Measurements from ENCODE around the gene N4BP3.

Gene N4BP3

GRCh38 chr5:178104492-178104891 lies 8.8 kb upstream of the N4BP3 start:
- DNase-seq, result no peak

- no peak for DNase-seq
Observed at GRCh38 chr5:178106086-178106485, 7.2 kb upstream of the N4BP3 start.

- no peak for DNase-seq
Observed at GRCh38 chr5:178106556-178107239, 6.6 kb upstream of the N4BP3 start.

- no peak for DNase-seq
Observed at GRCh38 chr5:178107756-178108310, 5.5 kb upstream of the N4BP3 start.

- no peak for DNase-seq
Observed at GRCh38 chr5:178108446-178108845, 4.9 kb upstream of the N4BP3 start.

GRCh38 chr5:178108966-178109365 lies 4.4 kb upstream of the N4BP3 start:
- no peak for DNase-seq

- DNase-seq, result no peak
Observed at GRCh38 chr5:178110511-178110910, 2.8 kb upstream of the N4BP3 start.

GRCh38 chr5:178111925-178112324 lies 1.4 kb upstream of the N4BP3 start:
- no peak for DNase-seq

- DNase-seq, result no peak
Observed at GRCh38 chr5:178112545-178112944, 787 bp upstream of the N4BP3 start.

- DNase-seq, result no peak
Observed at GRCh38 chr5:178113841-178114324, 551 bp downstream of the N4BP3 start.

GRCh38 chr5:178114325-178115135 lies 1.2 kb downstream of the N4BP3 start:
- no peak for DNase-seq

GRCh38 chr5:178115136-178115813 lies 1.9 kb downstream of the N4BP3 start:
- DNase-seq, result no peak

- DNase-seq, result no peak
Observed at GRCh38 chr5:178115814-178116142, 2.4 kb downstream of the N4BP3 start.

- DNase-seq, result no peak
Observed at GRCh38 chr5:178116143-178116885, 3.0 kb downstream of the N4BP3 start.

- DNase-seq, result no peak
Observed at GRCh38 chr5:178117923-178118701, 4.8 kb downstream of the N4BP3 start.

GRCh38 chr5:178119915-178120606 lies 6.7 kb downstream of the N4BP3 start:
- DNase-seq, result no peak

- peak in 1 of 2 donors; percentile 81 for DNase-seq
Observed at GRCh38 chr5:178120607-178121357, 7.5 kb downstream of the N4BP3 start.

- DNase-seq, result no peak
Observed at GRCh38 chr5:178121391-178122276, 8.3 kb downstream of the N4BP3 start.

GRCh38 chr5:178122346-178122745 lies 9.0 kb downstream of the N4BP3 start:
- DNase-seq, result no peak
